Muscle of leg (tissue), 16 donors: ENCODE measurements around the gene SFPQ. TPM values are rescaled to one million over a fixed set of nuclear protein-coding genes. Genes with fewer than 3 reads are reported as not detected.
"Not testable (repeated sequence)": the region's sequence is repeated elsewhere in the genome, so short reads cannot be mapped to it uniquely, and the experiment has no call there.

Experiments
- DNase-seq: peaks from one replicate; pipeline ENCODE4 v3.0.0; 2013
- H3K27ac ChIP-seq: one replicate; pipeline ENCODE4 v1.5.1; 2013; ENCODE audit warnings: mild to moderate bottlenecking, low read length, control low read depth
- H3K27me3 ChIP-seq: one replicate; pipeline ENCODE4 v1.6.1; 2013; ENCODE audit warnings: low read length; ENCODE audit not compliant: control insufficient read depth, insufficient read depth
- H3K36me3 ChIP-seq: one replicate; pipeline ENCODE4 v1.6.1; 2013; ENCODE audit warnings: low read length; ENCODE audit not compliant: control insufficient read depth, insufficient read depth
- H3K4me1 ChIP-seq: one replicate; pipeline ENCODE4 v1.6.1; 2013; ENCODE audit warnings: low read length; ENCODE audit not compliant: control insufficient read depth, insufficient read depth
- H3K4me3 ChIP-seq: one replicate; pipeline ENCODE4 v1.5.1; 2013; ENCODE audit warnings: low read length, control low read depth
- H3K9me3 ChIP-seq: replicated peaks from 2 replicates; pipeline ENCODE4 v1.6.1; 2013; ENCODE audit warnings: low read depth, low read length; ENCODE audit not compliant: control insufficient read depth
- WGBS: methylation state at CpG from one replicate; pipeline ENCODE4 v1.1.5; 2013; ENCODE audit warnings: missing lambda C conversion rate; ENCODE audit not compliant: insufficient coverage; 5-methylcytosine and 5-hydroxymethylcytosine counted together
- long read RNA-seq, 11 donors: transcript quantifications; one replicate each; lab custom pipeline, GENCODE V29; 2026
- polyA plus RNA-seq, 8 donors: library from polyadenylated mRNA; unstranded; fragments of 120-200 nt; gene quantifications; one replicate each; pipeline versions ENCODE4 v1.2.1 to v1.2.3, GENCODE V29; 2013; ENCODE audit warnings: inconsistent platforms in 1 of 8, low replicate concordance in 1 of 8; ENCODE audit not compliant: insufficient read length in 8 of 8, insufficient read depth in 1 of 8
- total RNA-seq: library from RNA; stranded (reverse); fragments of 120-200 nt; gene quantifications from one replicate; pipeline ENCODE4 v1.2.4, GENCODE V29; 2013

SFPQ gene, protein sequence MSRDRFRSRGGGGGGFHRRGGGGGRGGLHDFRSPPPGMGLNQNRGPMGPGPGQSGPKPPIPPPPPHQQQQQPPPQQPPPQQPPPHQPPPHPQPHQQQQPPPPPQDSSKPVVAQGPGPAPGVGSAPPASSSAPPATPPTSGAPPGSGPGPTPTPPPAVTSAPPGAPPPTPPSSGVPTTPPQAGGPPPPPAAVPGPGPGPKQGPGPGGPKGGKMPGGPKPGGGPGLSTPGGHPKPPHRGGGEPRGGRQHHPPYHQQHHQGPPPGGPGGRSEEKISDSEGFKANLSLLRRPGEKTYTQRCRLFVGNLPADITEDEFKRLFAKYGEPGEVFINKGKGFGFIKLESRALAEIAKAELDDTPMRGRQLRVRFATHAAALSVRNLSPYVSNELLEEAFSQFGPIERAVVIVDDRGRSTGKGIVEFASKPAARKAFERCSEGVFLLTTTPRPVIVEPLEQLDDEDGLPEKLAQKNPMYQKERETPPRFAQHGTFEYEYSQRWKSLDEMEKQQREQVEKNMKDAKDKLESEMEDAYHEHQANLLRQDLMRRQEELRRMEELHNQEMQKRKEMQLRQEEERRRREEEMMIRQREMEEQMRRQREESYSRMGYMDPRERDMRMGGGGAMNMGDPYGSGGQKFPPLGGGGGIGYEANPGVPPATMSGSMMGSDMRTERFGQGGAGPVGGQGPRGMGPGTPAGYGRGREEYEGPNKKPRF
- total RNA-seq (201 TPM), polyA plus RNA-seq (100 to 1,000 TPM; 271 to 424 (median 305) TPM)
- long read RNA-seq, donor 1, transcript SFPQ-201 (10 exons, 3,747 nt) = minor isoform, 6 of 78 reads
- long read RNA-seq, donor 1, transcript SFPQ-205 (3 exons, 2,835 nt) = major isoform, 22 of 78 reads
- long read RNA-seq, donor 1, transcript SFPQ-203 (3 exons, 1,431 nt) = minor isoform, 10 of 78 reads
- long read RNA-seq, donor 1, partial matches to known transcripts = 35 of 78 reads
- long read RNA-seq, donor 1, other reads (novel, unspliced or antisense) = 0 of 78 reads
- long read RNA-seq, donor 2, partial matches to known transcripts = 0 of 5 reads
- long read RNA-seq, donor 2, other reads (novel, unspliced or antisense) = 0 of 5 reads
- long read RNA-seq, donor 3, transcript SFPQ-201 (10 exons, 3,747 nt) = minor isoform, 23 of 155 reads
- long read RNA-seq, donor 3, transcript SFPQ-207 (2 exons, 440 nt) = minor isoform, 10 of 155 reads
- long read RNA-seq, donor 3, transcript SFPQ-205 (3 exons, 2,835 nt) = major isoform, 28 of 155 reads
- long read RNA-seq, donor 3, transcript SFPQ-203 (3 exons, 1,431 nt) = minor isoform, 26 of 155 reads
- long read RNA-seq, donor 3, partial matches to known transcripts = 50 of 155 reads
- long read RNA-seq, donor 3, other reads (novel, unspliced or antisense) = 18 of 155 reads
- long read RNA-seq, donor 4, transcript SFPQ-205 (3 exons, 2,835 nt) = minor isoform, 5 of 76 reads
- long read RNA-seq, donor 4, transcript SFPQ-201 (10 exons, 3,747 nt) = major isoform, 15 of 76 reads
- long read RNA-seq, donor 4, partial matches to known transcripts = 53 of 76 reads
- long read RNA-seq, donor 4, other reads (novel, unspliced or antisense) = 0 of 76 reads
- long read RNA-seq, donor 5, transcript SFPQ-201 (10 exons, 3,747 nt) = major isoform, 39 of 394 reads
- long read RNA-seq, donor 5, transcript SFPQ-203 (3 exons, 1,431 nt) = minor isoform, 20 of 394 reads
- long read RNA-seq, donor 5, transcript SFPQ-205 (3 exons, 2,835 nt) = minor isoform, 34 of 394 reads
- long read RNA-seq, donor 5, transcript SFPQ-207 (2 exons, 440 nt) = minor isoform, 6 of 394 reads
- long read RNA-seq, donor 5, partial matches to known transcripts = 268 of 394 reads
- long read RNA-seq, donor 5, other reads (novel, unspliced or antisense) = 21 of 394 reads
- long read RNA-seq, donor 6, transcript SFPQ-205 (3 exons, 2,835 nt) = major isoform, 55 of 318 reads
- long read RNA-seq, donor 6, transcript SFPQ-201 (10 exons, 3,747 nt) = minor isoform, 20 of 318 reads
- long read RNA-seq, donor 6, transcript SFPQ-203 (3 exons, 1,431 nt) = minor isoform, 38 of 318 reads
- long read RNA-seq, donor 6, transcript SFPQ-207 (2 exons, 440 nt) = minor isoform, 11 of 318 reads
- long read RNA-seq, donor 6, partial matches to known transcripts = 173 of 318 reads
- long read RNA-seq, donor 6, other reads (novel, unspliced or antisense) = 11 of 318 reads
- long read RNA-seq, donor 7, transcript SFPQ-205 (3 exons, 2,835 nt) = minor isoform, 12 of 163 reads
- long read RNA-seq, donor 7, transcript SFPQ-207 (2 exons, 440 nt) = minor isoform, 11 of 163 reads
- long read RNA-seq, donor 7, transcript SFPQ-201 (10 exons, 3,747 nt) = major isoform, 20 of 163 reads
- long read RNA-seq, donor 7, transcript SFPQ-203 (3 exons, 1,431 nt) = minor isoform, 12 of 163 reads
- long read RNA-seq, donor 7, partial matches to known transcripts = 103 of 163 reads
- long read RNA-seq, donor 7, other reads (novel, unspliced or antisense) = 0 of 163 reads
- long read RNA-seq, donor 8, transcript SFPQ-203 (3 exons, 1,431 nt) = major isoform, 15 of 118 reads
- long read RNA-seq, donor 8, transcript SFPQ-205 (3 exons, 2,835 nt) = minor isoform, 13 of 118 reads
- long read RNA-seq, donor 8, transcript SFPQ-201 (10 exons, 3,747 nt) = minor isoform, 8 of 118 reads
- long read RNA-seq, donor 8, partial matches to known transcripts = 69 of 118 reads
- long read RNA-seq, donor 8, other reads (novel, unspliced or antisense) = 10 of 118 reads
- long read RNA-seq, donor 9, transcript SFPQ-201 (10 exons, 3,747 nt) = minor isoform, 7 of 141 reads
- long read RNA-seq, donor 9, transcript SFPQ-207 (2 exons, 440 nt) = minor isoform, 6 of 141 reads
- long read RNA-seq, donor 9, transcript SFPQ-203 (3 exons, 1,431 nt) = minor isoform, 15 of 141 reads
- long read RNA-seq, donor 9, transcript SFPQ-205 (3 exons, 2,835 nt) = major isoform, 24 of 141 reads
- long read RNA-seq, donor 9, partial matches to known transcripts = 79 of 141 reads
- long read RNA-seq, donor 9, other reads (novel, unspliced or antisense) = 6 of 141 reads
- long read RNA-seq, donor 10, transcript SFPQ-207 (2 exons, 440 nt) = minor isoform, 19 of 307 reads
- long read RNA-seq, donor 10, transcript SFPQ-203 (3 exons, 1,431 nt) = minor isoform, 26 of 307 reads
- long read RNA-seq, donor 10, transcript SFPQ-205 (3 exons, 2,835 nt) = major isoform, 46 of 307 reads
- long read RNA-seq, donor 10, transcript SFPQ-201 (10 exons, 3,747 nt) = minor isoform, 14 of 307 reads
- long read RNA-seq, donor 10, partial matches to known transcripts = 185 of 307 reads
- long read RNA-seq, donor 10, other reads (novel, unspliced or antisense) = 5 of 307 reads
- long read RNA-seq, donor 11, transcript SFPQ-201 (10 exons, 3,747 nt) = minor isoform, 9 of 132 reads
- long read RNA-seq, donor 11, transcript SFPQ-203 (3 exons, 1,431 nt) = minor isoform, 8 of 132 reads
- long read RNA-seq, donor 11, transcript SFPQ-205 (3 exons, 2,835 nt) = major isoform, 23 of 132 reads
- long read RNA-seq, donor 11, transcript SFPQ-207 (2 exons, 440 nt) = minor isoform, 7 of 132 reads
- long read RNA-seq, donor 11, partial matches to known transcripts = 75 of 132 reads
- long read RNA-seq, donor 11, other reads (novel, unspliced or antisense) = 0 of 132 reads

DNA sequence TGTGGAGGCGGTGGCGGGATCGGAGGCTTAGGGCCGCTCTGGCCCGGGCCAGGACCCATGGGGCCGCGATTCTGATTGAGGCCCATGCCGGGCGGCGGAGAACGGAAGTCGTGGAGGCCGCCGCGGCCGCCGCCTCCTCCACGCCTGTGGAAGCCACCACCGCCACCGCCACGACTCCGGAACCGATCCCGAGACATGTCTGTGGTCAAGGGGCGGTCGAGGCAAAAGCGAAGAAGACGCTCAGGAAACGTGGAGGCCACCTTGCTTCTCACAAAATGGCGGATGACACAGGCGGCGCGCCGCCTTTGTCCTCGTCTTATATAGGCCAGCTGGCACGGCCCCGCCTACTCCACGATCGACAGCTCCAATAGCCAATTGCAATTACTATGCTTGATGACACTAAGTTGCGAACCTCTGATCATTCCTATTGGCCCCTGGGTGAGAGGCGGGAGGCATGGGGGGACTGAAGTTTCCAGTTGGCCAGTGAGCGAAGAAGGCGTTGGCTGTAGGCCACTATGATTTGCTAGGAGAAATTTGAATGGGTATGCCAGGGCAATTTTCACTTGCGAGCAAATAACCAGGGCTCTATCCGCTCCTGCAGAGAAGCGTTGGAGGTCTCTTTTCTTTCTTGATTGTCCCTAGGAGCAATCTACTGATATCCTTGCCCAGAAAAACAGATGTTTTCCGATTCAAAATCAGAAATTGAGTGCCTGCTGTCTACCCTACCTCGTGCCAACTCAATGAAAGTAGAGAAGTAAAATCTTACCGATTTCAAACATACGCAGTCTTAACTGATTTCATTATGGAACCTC is at the start of gene SFPQ:
SFPQ (minus strand) TSS at position 293 of the 812 bp plus-strand sequence; CDS start at position 197, 96 bp downstream.
- Histone ChIP-seq H3K27me3 (no peaks in the 10 kb centered on the region), H3K27ac (peak within 1 kb of the TSS; percentile 99), H3K36me3 (peaks cover 34% of the 10 kb centered on the region), H3K4me3 (peak within 1 kb of the TSS; percentile 97), H3K4me1 (peaks cover 12% of the 10 kb centered on the region), H3K9me3 (no peaks in the 10 kb centered on the region)
- DNase-seq = peak; percentile 100
- WGBS = under 1% methylated on average over 42 of the region's 50 CpGs

DNA sequence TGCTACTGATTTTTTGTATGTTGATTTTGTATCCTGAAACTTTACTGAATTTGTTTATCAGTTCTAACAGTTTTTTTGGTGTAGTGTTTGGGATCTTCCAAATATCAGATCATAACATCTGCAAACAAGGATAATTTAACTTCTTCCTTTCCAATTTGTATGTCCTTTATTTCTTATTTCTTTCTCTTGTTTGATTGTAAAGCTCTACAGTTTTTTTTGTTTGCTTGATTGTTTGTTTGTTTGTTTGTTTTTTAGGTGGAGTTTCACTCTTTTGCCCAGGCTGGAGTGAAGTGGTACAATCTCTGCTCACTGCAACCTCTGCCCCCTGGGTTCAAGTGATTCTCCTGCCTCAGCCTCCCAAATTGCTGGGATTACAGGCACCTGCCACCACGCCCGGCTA is 43.8 kb upstream of the SFPQ start:
- WGBS = 95% methylated on average over 2 of the region's 2 CpGs
- H3K4me1 ChIP-seq, H3K36me3 ChIP-seq, H3K27me3 ChIP-seq, H3K9me3 ChIP-seq, H3K27ac ChIP-seq, H3K4me3 ChIP-seq, DNase-seq: not testable (repeated sequence)

DNA sequence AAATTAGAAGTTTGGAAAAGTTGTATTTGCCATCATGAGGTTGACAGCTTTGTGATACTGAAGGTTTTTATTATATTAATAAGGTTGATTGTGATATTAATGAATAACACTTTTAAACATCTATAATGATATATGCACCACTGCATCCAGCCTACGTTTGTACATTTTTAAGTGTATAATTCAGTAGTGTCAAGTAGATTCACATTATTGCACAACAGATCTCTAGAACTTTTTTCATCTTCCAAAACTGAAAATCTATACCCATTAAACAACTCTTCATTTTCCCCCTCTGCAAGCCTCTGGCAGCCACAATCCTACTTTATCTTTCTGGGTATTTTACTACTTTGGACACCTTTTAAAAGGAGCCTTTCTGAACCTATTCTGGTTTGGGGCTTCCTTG is 38.3 kb upstream of the SFPQ start:
- Histone ChIP-seq H3K36me3 (no peaks in the 10 kb centered on the region), H3K27me3 (no peaks in the 10 kb centered on the region), H3K4me1 (no peaks in the 10 kb centered on the region), H3K4me3 (no peak overlapping the region), H3K27ac (no peak overlapping the region), H3K9me3 (no peaks in the 10 kb centered on the region)
- DNase-seq = no peak
- WGBS = no CpG with 5 or more reads among the region's 1 CpG

DNA sequence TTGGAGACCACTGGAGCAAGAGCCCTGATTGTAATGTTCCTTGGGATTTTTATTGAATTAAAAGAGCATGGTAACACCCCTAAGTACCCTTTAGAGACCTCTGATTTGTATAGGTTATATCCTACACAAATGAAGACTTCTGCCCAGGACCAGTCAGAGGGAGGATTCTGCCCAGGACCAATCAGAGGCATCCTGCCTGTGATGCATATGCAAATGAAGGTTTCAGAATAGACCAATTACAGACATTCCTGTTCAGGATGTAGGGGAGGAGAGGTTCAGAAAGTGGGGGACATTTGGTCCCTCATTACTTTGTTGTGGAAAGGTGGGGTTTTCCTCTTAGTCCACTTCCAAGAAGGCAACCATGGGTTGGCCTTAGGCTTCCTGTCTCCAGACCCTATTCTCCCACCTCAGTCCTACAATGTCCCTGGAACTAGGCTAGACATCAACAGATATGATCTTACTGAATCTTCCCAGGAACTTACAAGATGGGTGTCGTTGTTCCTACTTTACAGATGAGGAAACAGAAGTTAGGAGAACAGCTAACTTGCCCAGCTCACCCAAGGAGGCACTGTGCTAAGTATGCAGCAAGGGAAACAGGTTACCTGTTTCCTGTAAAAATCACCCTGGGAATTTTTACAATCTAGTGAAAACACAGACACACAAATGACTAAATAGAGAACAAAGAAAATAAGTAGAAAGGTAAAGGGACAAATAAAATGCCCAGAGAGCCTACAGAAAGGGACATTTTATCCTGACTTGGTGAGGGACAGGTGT is 36.8 kb upstream of the SFPQ start:
- Histone ChIP-seq H3K36me3 (no peaks in the 10 kb centered on the region), H3K4me3 (no peak overlapping the region), H3K4me1 (no peaks in the 10 kb centered on the region), H3K27me3 (no peaks in the 10 kb centered on the region), H3K27ac (no peak overlapping the region), H3K9me3 (no peaks in the 10 kb centered on the region)
- no peak for DNase-seq
- WGBS = no CpG with 5 or more reads among the region's 1 CpG

DNA sequence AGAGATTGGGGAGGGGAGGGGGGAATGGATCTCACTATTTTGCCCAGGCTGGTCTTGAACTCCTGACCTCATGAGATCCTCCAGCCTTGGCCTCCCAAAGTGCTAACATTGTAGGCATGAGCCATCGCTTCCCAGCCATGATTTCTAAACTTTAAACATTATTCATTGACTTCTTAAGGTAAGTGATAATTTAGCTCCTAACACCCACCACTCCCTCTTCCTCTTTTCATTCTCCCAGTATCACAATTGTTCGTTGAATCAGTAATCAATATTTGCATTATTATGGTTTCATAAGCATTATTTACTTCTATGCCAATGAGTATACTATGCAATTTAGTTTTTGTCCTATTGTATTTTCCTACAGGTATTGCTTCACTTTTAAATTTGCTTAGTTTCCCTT is 33.6 kb upstream of the SFPQ start:
- WGBS = no CpG with 5 or more reads among the region's 2 CpGs
- H3K27me3 ChIP-seq = no peaks in the 10 kb centered on the region
- DNase-seq = no peak
- H3K36me3 ChIP-seq = no peaks in the 10 kb centered on the region
- no peaks in the 10 kb centered on the region for H3K9me3 ChIP-seq
- H3K4me3 ChIP-seq = no peak overlapping the region
- no peak overlapping the region for H3K27ac ChIP-seq
- H3K4me1 ChIP-seq = peaks cover 4% of the 10 kb centered on the region

DNA sequence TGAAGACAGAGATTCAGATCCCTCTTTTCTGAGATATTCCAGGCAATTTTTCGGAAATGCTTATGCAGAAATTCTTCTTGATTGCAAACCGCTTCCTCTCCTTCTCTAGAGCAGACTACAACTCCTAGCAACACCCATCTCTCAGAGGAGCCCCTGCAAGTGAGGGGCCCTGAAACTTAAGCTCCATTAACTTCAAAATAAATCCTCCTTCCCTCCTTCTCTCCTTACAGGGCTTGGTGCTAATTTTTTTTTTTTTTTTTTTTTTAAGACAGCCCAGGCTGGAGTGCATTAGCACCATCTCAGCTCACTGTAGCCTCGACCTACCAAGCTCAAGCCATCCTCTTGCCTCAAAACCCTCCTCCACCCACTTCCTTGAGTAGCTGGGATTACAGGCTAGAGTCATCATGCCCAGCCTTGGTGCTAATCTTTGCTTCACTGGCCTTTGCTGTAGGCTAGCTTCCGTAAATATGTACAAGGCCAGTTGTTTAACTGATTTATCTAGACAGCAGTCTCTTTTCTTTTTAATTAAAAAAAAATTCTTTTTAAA is 30.2 kb upstream of the SFPQ start:
- H3K27ac ChIP-seq = peak overlapping the region; percentile 40
- H3K4me3 ChIP-seq = no peak overlapping the region
- no peak for DNase-seq
- 8% methylated on average over 3 of the region's 4 CpGs for WGBS
- no peaks in the 10 kb centered on the region for H3K9me3 ChIP-seq
- H3K36me3 ChIP-seq = no peaks in the 10 kb centered on the region
- H3K27me3 ChIP-seq = no peaks in the 10 kb centered on the region
- peaks cover 4% of the 10 kb centered on the region for H3K4me1 ChIP-seq
